K562 (cell line): ENCODE measurements around the gene ACOT13.

Source experiments
- CREB1 ChIP-seq, 2 experiments: sonication (generic) in 1 of 2; formaldehyde crosslinking in 1 of 2; IDR thresholded peaks; 2 replicates each; pipeline versions ENCODE4 v1.6.1 to v1.8.0; 2012 to 2022; ENCODE audit warnings: inconsistent platforms in 1 of 2, mild to moderate bottlenecking in 1 of 2, missing genetic modification reagents in 1 of 2, moderate library complexity in 1 of 2
- FOS ChIP-seq: IDR thresholded peaks from 3 replicates; pipeline ENCODE4 v1.6.1; 2011; ENCODE audit not compliant: insufficient read length; ENCODE audit errors: extremely low read depth

DNA sequence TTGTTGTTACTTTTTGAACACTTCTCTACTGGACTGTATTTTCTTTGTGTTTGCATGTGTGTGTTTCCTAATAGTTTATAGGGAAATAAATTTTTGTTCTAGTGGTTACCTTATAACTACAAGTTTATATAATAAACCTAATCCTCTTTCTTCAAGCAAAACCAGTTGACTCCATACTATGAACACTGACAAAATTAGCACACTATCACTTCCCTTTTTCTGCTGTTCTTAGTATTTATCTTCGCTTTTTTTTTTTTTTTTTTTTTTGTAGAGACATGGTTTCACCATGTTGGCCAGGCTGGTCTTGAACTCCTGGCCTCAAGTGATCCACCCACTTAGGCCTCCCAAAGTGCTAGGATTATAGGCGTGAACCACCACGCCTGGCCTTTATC is 77.1 kb downstream of the ACOT13 start:
- TF ChIP-seq CREB1 (IDR thresholded peaks at IDR 0.05) = no peak
- TF ChIP-seq CREB1 (CRISPR knock-in tag; IDR thresholded peaks at IDR 0.05) = no peak
- TF ChIP-seq FOS = no peak
